K562 (cell line): Measurements from ENCODE around the gene NIPAL3. TPM values are rescaled to one million over a fixed set of nuclear protein-coding genes. Genes with fewer than 3 reads are reported as not detected.

Source experiments
- CBX8 ChIP-seq: fragments of 200-600 bp; sonication (generic); IDR thresholded peaks from 2 replicates; pipeline ENCODE4 v1.6.1; 2012; ENCODE audit warnings: borderline replicate concordance, mixed run types, low read depth, mild to moderate bottlenecking, moderate library complexity, mixed read lengths, low read length, control low read depth, inconsistent platforms; ENCODE audit not compliant: poor library complexity, severe bottlenecking; ENCODE audit errors: extremely low read depth
- FIP1L1 ChIP-seq: fragments of 200-400 bp; formaldehyde crosslinking; IDR thresholded peaks from 2 replicates; pipeline ENCODE4 v1.6.1; 2018; ENCODE audit warnings: mild to moderate bottlenecking, low read depth, low read length; ENCODE audit not compliant: poor library complexity, severe bottlenecking
- GATA2 ChIP-seq: sonication (generic); formaldehyde crosslinking; IDR thresholded peaks from 2 replicates; pipeline ENCODE4 v1.4.0; 2020; ENCODE audit warnings: mild to moderate bottlenecking, missing genetic modification reagents
- NRF1 ChIP-seq, 2 experiments: fragments of 450-650 bp; IDR thresholded peaks in 1 of 2; conservative IDR thresholded peaks in 1 of 2; 2 replicates each; pipeline ENCODE4 v1.6.1; 2014; ENCODE audit warnings: mild to moderate bottlenecking in 2 of 2
- SMAD1 ChIP-seq: fragments of 150-350 bp; IDR thresholded peaks from 2 replicates; pipeline ENCODE4 v1.6.1; 2014; ENCODE audit warnings: low read length, low read depth; ENCODE audit not compliant: partially characterized antibody
- SMAD4 ChIP-seq: fragments of 250-450 bp; sonication (Bioruptor Pico); conservative IDR thresholded peaks from 2 replicates; pipeline ENCODE4 v1.8.0; 2021; ENCODE audit warnings: inconsistent platforms, mild to moderate bottlenecking, moderate library complexity
- SMARCA4 ChIP-seq: fragments of 450-650 bp; IDR thresholded peaks from 2 replicates; pipeline ENCODE4 v1.6.1; 2016
- SMARCC2 ChIP-seq: fragments of 450-650 bp; IDR thresholded peaks from 2 replicates; pipeline ENCODE4 v1.6.1; 2017; ENCODE audit warnings: antibody characterized with exemption, moderate library complexity, mild to moderate bottlenecking, low read depth
- SNIP1 ChIP-seq: fragments of 450-650 bp; IDR thresholded peaks from 2 replicates; pipeline ENCODE4 v1.7.1; 2017; ENCODE audit warnings: low read depth, mild to moderate bottlenecking
- TEAD4 ChIP-seq, 2 experiments: sonication (generic) in 1 of 2; formaldehyde crosslinking in 1 of 2; IDR thresholded peaks; 2 replicates each; pipeline versions ENCODE4 v1.6.1 to v1.8.0; 2012 to 2022; ENCODE audit warnings: borderline replicate concordance in 1 of 2, inconsistent platforms in 1 of 2, low read length in 1 of 2, mild to moderate bottlenecking in 1 of 2, missing genetic modification reagents in 1 of 2
- U2AF1 ChIP-seq: fragments of 200-400 bp; formaldehyde crosslinking; optimal IDR thresholded peaks from 2 replicates; pipeline ENCODE3; 2017; ENCODE audit warnings: mild to moderate bottlenecking, low read depth, low read length, moderate library complexity
- ZBTB17 ChIP-seq: fragments of 450-650 bp; formaldehyde crosslinking; IDR thresholded peaks from 2 replicates; pipeline ENCODE4 v1.4.0; 2020; ENCODE audit warnings: mild to moderate bottlenecking
- ZSCAN32 ChIP-seq: fragments of 450-650 bp; formaldehyde crosslinking; IDR thresholded peaks from 2 replicates; pipeline ENCODE4 v1.4.0; 2020; ENCODE audit warnings: mild to moderate bottlenecking, moderate library complexity
- polyA plus RNA-seq, 8 experiments: library from polyadenylated mRNA; depleted of rRNA in 4 of 8; stranded (reverse) in 5 of 8; unstranded in 3 of 8; fragments of >200 nt; fragmentation: Nextera tagmentation in 2 of 8; fragmentation: Illumina TruSeq in 1 of 8; extraction: Ambion mirVana in 2 of 8; extraction: Trizol in 1 of 8; gene quantifications; 2 replicates each; pipeline versions ENCODE4 v1.2.1 to v1.2.3, GENCODE V29; 2011 to 2014; ENCODE audit warnings: inconsistent platforms in 1 of 8, missing spikeins in 1 of 8
- total RNA-seq, 7 experiments: library from RNA; depleted of rRNA in 6 of 7; stranded (reverse); fragments of >200 nt in 6 of 7; fragmentation: Illumina TruSeq in 2 of 7; extraction: Trizol in 2 of 7; gene quantifications; 2 replicates each; pipeline versions ENCODE4 v1.2.1 to v1.2.3, GENCODE V29; 2011 to 2021; ENCODE audit warnings: low replicate concordance in 1 of 7
- TF ChIP-seq, protein P1 (sequence below): sonication (generic); formaldehyde crosslinking; IDR thresholded peaks from 2 replicates; pipeline ENCODE4 v1.8.0; 2022; ENCODE audit warnings: mild to moderate bottlenecking, missing genetic modification reagents

The NIPAL3 gene
- total and polyA plus RNA-seq, 9 of the 15 experiments (the other 6 are each of a cell fraction or from before 2014, with no cell fraction given): 10.5 to 26.3 (median 16.0) TPM

DNA sequence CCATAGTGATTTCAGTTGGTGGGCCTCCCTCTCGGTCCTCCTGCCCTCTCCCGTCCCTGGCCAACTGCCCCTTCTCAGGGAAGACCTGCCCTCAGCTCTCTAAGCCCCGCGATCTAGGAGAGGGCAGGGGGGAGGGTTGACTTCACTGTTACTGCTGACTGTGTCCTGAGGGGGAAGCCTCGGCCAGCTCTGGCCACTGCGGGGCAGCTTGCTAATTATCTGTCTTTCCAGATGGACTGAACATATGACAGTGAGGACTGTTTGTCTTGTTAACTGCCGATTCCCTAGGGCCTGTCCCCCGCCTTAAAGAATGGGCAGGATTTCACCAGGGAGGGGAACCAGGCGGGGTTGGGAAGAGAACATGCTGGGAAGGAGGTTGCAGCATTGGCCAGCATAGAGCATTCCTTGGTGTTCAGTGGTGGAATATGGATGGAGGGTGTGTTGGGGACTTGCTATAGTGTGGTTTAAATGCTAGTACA is 22.9 kb downstream of the NIPAL3 start (continued):
- TF ChIP-seq, protein P1, sequence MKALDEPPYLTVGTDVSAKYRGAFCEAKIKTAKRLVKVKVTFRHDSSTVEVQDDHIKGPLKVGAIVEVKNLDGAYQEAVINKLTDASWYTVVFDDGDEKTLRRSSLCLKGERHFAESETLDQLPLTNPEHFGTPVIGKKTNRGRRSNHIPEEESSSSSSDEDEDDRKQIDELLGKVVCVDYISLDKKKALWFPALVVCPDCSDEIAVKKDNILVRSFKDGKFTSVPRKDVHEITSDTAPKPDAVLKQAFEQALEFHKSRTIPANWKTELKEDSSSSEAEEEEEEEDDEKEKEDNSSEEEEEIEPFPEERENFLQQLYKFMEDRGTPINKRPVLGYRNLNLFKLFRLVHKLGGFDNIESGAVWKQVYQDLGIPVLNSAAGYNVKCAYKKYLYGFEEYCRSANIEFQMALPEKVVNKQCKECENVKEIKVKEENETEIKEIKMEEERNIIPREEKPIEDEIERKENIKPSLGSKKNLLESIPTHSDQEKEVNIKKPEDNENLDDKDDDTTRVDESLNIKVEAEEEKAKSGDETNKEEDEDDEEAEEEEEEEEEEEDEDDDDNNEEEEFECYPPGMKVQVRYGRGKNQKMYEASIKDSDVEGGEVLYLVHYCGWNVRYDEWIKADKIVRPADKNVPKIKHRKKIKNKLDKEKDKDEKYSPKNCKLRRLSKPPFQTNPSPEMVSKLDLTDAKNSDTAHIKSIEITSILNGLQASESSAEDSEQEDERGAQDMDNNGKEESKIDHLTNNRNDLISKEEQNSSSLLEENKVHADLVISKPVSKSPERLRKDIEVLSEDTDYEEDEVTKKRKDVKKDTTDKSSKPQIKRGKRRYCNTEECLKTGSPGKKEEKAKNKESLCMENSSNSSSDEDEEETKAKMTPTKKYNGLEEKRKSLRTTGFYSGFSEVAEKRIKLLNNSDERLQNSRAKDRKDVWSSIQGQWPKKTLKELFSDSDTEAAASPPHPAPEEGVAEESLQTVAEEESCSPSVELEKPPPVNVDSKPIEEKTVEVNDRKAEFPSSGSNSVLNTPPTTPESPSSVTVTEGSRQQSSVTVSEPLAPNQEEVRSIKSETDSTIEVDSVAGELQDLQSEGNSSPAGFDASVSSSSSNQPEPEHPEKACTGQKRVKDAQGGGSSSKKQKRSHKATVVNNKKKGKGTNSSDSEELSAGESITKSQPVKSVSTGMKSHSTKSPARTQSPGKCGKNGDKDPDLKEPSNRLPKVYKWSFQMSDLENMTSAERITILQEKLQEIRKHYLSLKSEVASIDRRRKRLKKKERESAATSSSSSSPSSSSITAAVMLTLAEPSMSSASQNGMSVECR: no peak
- TF ChIP-seq U2AF1: no peak
- no peak for TF ChIP-seq SMAD1
- no peak for TF ChIP-seq FIP1L1
- peak; percentile 85 for TF ChIP-seq GATA2
- no peak for TF ChIP-seq SNIP1
- no peak for TF ChIP-seq ZSCAN32
- TF ChIP-seq ZBTB17: no peak
- peak; percentile 73 for TF ChIP-seq TEAD4 (IDR thresholded peaks at IDR 0.05; ENCODE audit: low read length)
- no peak for TF ChIP-seq TEAD4 (CRISPR knock-in tag; IDR thresholded peaks at IDR 0.05; ENCODE audit: borderline replicate concordance)
- peak; percentile 78 for TF ChIP-seq SMARCA4
- 0 out of 2 replicates have a peak, but pooled peaks have one; percentile 24 for TF ChIP-seq SMARCC2
- TF ChIP-seq SMAD4 (CRISPR knock-in tag): 0 out of 2 replicates have a peak, but pooled peaks have one; percentile 47
- 0 out of 4 replicates have a peak, but pooled peaks of 1 of the 2 experiments have one; percentile 15 for TF ChIP-seq NRF1 (conservative IDR thresholded peaks at IDR 0.05 in 1 of 2, IDR thresholded peaks at IDR 0.05 in 1 of 2)
- TF ChIP-seq CBX8: no peak
- TF ChIP-seq, all 486 proteins: peak for 64
